HG02763 (cell line): ENCODE measurements around the gene RGMA.

Source experiments
- ATAC-seq: cut with Tn5 transposase; IDR thresholded peaks from one replicate; pipeline ENCODE4 v1.9.1; 2021; ENCODE audit warnings: mild to moderate bottlenecking, moderate library complexity; ENCODE audit not compliant: unreplicated experiment

RGMA gene

GRCh38 chr15:93020976-93021772 lies 67.8 kb downstream of the RGMA start:
- peak; percentile 79 for ATAC-seq

GRCh38 chr15:93019971-93020370 lies 69.0 kb downstream of the RGMA start:
- ATAC-seq = no peak

- ATAC-seq = no peak
Observed at GRCh38 chr15:93019090-93019489, 69.9 kb downstream of the RGMA start.

GRCh38 chr15:93018574-93018973 lies 70.4 kb downstream of the RGMA start:
- ATAC-seq = no peak

GRCh38 chr15:93017526-93017925 lies 71.5 kb downstream of the RGMA start:
- no peak for ATAC-seq

GRCh38 chr15:93012786-93013185 lies 76.2 kb downstream of the RGMA start:
- no peak for ATAC-seq

DNA sequence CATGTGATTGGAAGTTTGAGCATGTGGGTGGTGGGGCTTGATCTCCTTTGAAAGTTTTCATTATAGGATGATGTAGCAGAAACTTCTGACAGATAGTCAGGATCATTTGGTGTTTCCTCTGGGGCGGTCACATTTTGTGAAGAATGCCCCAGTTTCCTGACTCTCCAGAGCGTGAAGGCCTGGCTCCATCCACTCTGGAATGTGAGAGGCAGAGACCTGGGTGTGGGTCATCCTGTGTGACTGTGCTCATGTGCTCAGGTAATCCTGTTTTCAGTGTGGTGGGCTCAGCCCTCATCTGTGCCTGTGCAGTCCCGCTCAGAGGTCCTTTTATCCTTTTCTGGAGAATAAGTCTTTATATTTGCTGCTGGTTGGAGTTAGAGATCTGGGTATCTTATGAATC lies 81.0 kb downstream of the RGMA start:
- ATAC-seq = no peak

DNA sequence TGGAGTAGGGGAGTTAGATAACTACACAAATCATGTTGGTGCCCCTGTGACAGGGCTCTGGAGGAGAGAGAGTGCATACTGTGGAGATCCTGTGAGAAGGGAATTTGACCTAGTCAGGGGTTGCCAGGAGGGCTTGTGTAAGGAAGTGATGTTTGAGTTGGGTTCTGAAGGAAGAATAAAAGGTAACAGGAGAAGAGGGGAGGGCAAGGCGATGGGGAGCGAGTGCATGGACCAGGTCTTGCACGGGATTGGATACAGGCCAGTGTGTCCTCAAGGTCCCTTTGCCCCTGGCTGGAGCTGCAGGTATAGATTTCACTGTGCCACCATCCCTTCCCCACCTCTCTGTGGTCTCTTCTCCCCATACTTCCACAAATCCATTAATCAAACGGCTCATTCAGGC lies 83.9 kb downstream of the RGMA start:
- no peak for ATAC-seq

DNA sequence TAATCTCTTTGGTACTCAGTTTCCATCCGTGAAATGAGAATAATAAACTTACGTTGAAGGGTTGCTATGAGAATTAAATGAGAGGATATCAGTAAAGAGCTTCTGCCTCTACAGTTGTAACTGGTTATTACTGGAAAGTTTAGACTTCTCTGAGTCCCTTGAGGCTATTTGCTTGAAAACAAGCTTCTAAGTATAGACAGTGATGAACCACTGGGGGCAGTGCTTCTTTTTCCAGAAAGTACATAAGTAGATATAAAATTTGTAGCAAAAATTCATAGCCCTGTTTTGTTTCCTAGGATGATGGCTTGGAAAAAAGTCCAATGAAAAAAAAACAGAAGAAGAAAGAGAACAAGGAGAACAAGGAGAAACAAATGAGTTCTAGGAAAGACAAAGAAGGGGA lies 87.1 kb downstream of the RGMA start:
- no peak for ATAC-seq

DNA sequence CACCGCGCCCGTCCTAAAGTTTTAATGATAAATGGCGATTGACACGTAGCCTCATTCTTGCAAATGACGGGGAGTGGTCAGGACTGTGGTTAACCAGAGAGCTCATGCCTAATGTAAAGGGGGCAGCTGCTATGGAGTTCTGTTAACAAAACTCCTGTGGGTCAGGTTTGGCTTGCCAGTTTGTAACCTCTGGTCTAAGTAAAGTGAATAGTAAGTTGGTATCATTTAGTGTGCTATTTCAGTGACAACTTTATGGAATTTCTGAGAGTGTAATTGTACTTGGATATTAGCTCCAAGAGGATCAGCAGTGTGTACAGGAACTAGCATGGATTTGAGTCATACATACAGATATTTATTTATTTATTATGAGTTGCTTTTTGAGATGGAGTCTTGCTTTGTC lies 87.9 kb downstream of the RGMA start:
- ATAC-seq = no peak

DNA sequence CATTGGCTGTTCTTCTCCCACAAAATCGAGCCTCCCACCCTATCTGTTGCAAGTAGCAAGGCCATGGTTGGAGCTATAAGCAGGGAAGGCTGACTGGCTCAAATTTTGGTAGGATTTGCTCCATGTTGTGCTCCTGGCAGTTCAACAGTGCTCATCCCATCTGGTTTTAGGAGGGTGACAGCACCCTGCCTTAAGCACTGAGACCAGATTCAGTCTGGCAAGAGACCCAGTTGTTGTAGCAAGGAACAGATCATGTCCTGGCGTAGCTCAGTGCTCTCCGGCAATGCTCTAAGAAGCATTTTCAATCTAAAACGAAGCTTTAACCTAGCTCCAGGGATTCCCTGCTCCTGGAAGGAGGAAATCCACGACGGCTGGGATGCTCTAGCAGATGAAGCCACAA lies 91.2 kb downstream of the RGMA start:
- ATAC-seq = no peak

GRCh38 chr15:92992720-92993119 lies 96.3 kb downstream of the RGMA start:
- no peak for ATAC-seq

GRCh38 chr15:92990031-92990430 lies 99.0 kb downstream of the RGMA start:
- no peak for ATAC-seq

- ATAC-seq = peak; percentile 75
Observed at GRCh38 chr15:92989470-92989869, 99.5 kb downstream of the RGMA start.
